IMR-90 (cell line): ENCODE results near the gene PRKAG1. TPM values are rescaled to one million over a fixed set of nuclear protein-coding genes. Genes with fewer than 3 reads are reported as not detected.
A peak's percentile ranks its signal among the peaks of the same experiment; 100 is the strongest.

Source experiments
- ATAC-seq: fragments of 200-7000 bp; cut with Tn5 transposase; 2 replicates; pipeline ENCODE4 v1.9.1; 2020; ENCODE audit warnings: low read depth, mild to moderate bottlenecking, moderate library complexity
- BruUV-seq: library from RNA; stranded (reverse); fragments of 400-500 nt; replicated peaks from 2 replicates; lab custom pipeline; 2021; lab: Mats Ljungman, UMichigan
- CTCF ChIA-PET: fragments of 300-600 bp; formaldehyde crosslinking; extraction: SDS; loops from one replicate; lab custom pipeline; 2021; ENCODE audit warnings: antibody characterized with exemption; lab: Yijun Ruan, JAX
- POLR2A ChIA-PET: fragments of 300-600 bp; sonication (Branson Sonifier 250); formaldehyde crosslinking; loops from one replicate; lab custom pipeline; 2022; ENCODE audit warnings: antibody characterized with exemption; ENCODE audit not compliant: unreplicated experiment; lab: Charles Lee
- DNase-seq: peaks from one replicate; pipeline ENCODE4 v3.0.0; 2013
- H2AFZ ChIP-seq: replicated peaks from 2 replicates; pipeline ENCODE3; 2013; ENCODE audit warnings: low read length, mild to moderate bottlenecking; ENCODE audit not compliant: poor library complexity
- H2AK5ac ChIP-seq: 2 replicates; pipeline ENCODE4 v1.6.1; 2013; ENCODE audit warnings: low read depth, low read length, inconsistent platforms
- H2AK9ac ChIP-seq: replicated peaks from 2 replicates; pipeline ENCODE3; 2013; ENCODE audit warnings: mild to moderate bottlenecking, low read depth, low read length, moderate library complexity; ENCODE audit not compliant: poor library complexity
- H2BK120ac ChIP-seq: 2 replicates; pipeline ENCODE4 v1.6.1; 2013; ENCODE audit warnings: low read depth, low read length, inconsistent platforms
- H2BK15ac ChIP-seq: 3 replicates; pipeline ENCODE4 v1.6.1; 2013; ENCODE audit warnings: low read depth, low read length, inconsistent platforms
- H2BK20ac ChIP-seq: 2 replicates; pipeline ENCODE4 v1.6.1; 2013; ENCODE audit warnings: low read depth, mild to moderate bottlenecking, inconsistent platforms, low read length, moderate library complexity
- H2BK5ac ChIP-seq: 2 replicates; pipeline ENCODE4 v1.6.1; 2013; ENCODE audit warnings: mild to moderate bottlenecking, low read depth, low read length, inconsistent platforms; ENCODE audit not compliant: poor library complexity, severe bottlenecking
- H3K14ac ChIP-seq: replicated peaks from 2 replicates; pipeline ENCODE4 v1.6.1; 2013; ENCODE audit warnings: low read depth, low read length, inconsistent platforms
- H3K18ac ChIP-seq: 2 replicates; pipeline ENCODE4 v1.6.1; 2013; ENCODE audit warnings: low read depth, low read length, control low read depth
- H3K23ac ChIP-seq: 2 replicates; pipeline ENCODE4 v1.6.1; 2013; ENCODE audit warnings: low read depth, low read length, inconsistent platforms
- H3K27ac ChIP-seq: 2 replicates; pipeline ENCODE4 v1.5.1; 2013; ENCODE audit warnings: mild to moderate bottlenecking, control low read depth, low read length; ENCODE audit not compliant: insufficient read depth
- H3K27me3 ChIP-seq: 2 replicates; pipeline ENCODE4 v1.6.1; 2013; ENCODE audit warnings: low read length; ENCODE audit not compliant: control insufficient read depth, insufficient read depth
- H3K36me3 ChIP-seq: 2 replicates; pipeline ENCODE4 v1.6.1; 2013; ENCODE audit warnings: low read length, mixed read lengths; ENCODE audit not compliant: control insufficient read depth, insufficient read depth
- H3K4ac ChIP-seq: 2 replicates; pipeline ENCODE4 v1.6.1; 2013; ENCODE audit warnings: low read depth, low read length, inconsistent platforms
- H3K4me1 ChIP-seq: 2 replicates; pipeline ENCODE4 v1.6.1; 2013; ENCODE audit warnings: low read length, mixed read lengths; ENCODE audit not compliant: control insufficient read depth, insufficient read depth
- H3K4me2 ChIP-seq: 2 replicates; pipeline ENCODE4 v1.6.1; 2013; ENCODE audit warnings: low read depth, mild to moderate bottlenecking, control low read depth, low read length, moderate library complexity
- H3K4me3 ChIP-seq: 2 replicates; pipeline ENCODE4 v1.5.1; 2013; ENCODE audit warnings: low read depth, mild to moderate bottlenecking, control low read depth, low read length, moderate library complexity; ENCODE audit not compliant: insufficient read depth
- H3K56ac ChIP-seq: 2 replicates; pipeline ENCODE4 v1.6.1; 2013; ENCODE audit warnings: low read length, inconsistent platforms; ENCODE audit not compliant: insufficient read depth; ENCODE audit errors: extremely low read depth
- H3K79me1 ChIP-seq, 2 experiments: 2 replicates each; pipeline ENCODE4 v1.6.1; 2013; ENCODE audit warnings: low read length in 2 of 2, inconsistent platforms in 1 of 2, low read depth in 1 of 2
- H3K9ac ChIP-seq: 2 replicates; pipeline ENCODE4 v1.6.1; 2013; ENCODE audit warnings: low read depth, low read length, control low read depth
- H3K9me1 ChIP-seq: 2 replicates; pipeline ENCODE4 v1.6.1; 2013; ENCODE audit warnings: low read length, inconsistent platforms; ENCODE audit not compliant: insufficient read depth
- H3K9me3 ChIP-seq: 2 replicates; pipeline ENCODE4 v1.6.1; 2013; ENCODE audit warnings: low read length; ENCODE audit not compliant: control insufficient read depth, insufficient read depth
- H4K20me1 ChIP-seq: 2 replicates; pipeline ENCODE4 v1.6.1; 2013; ENCODE audit warnings: low read length, inconsistent platforms; ENCODE audit not compliant: insufficient read depth
- H4K5ac ChIP-seq: 2 replicates; pipeline ENCODE4 v1.6.1; 2013; ENCODE audit warnings: mild to moderate bottlenecking, low read depth, low read length, control low read depth
- H4K8ac ChIP-seq, 2 experiments: 2 replicates each; pipeline ENCODE4 v1.6.1; 2013; ENCODE audit warnings: low read depth in 2 of 2, low read length in 2 of 2, control low read depth in 1 of 2, inconsistent platforms in 1 of 2
- H4K91ac ChIP-seq: 2 replicates; pipeline ENCODE4 v1.6.1; 2013; ENCODE audit warnings: low read depth, low read length, inconsistent platforms; ENCODE audit not compliant: insufficient read depth
- BHLHE40 ChIP-seq: fragments of 150-350 bp; IDR thresholded peaks from 2 replicates; pipeline ENCODE4 v1.6.1; 2016; ENCODE audit warnings: mild to moderate bottlenecking, low read depth, low read length
- CEBPB ChIP-seq: IDR thresholded peaks from 2 replicates; pipeline ENCODE4 v1.6.1; 2012; ENCODE audit warnings: low read depth, low read length, improper control_type of control experiment
- CHD1 ChIP-seq: IDR thresholded peaks from 2 replicates; pipeline ENCODE4 v1.6.1; 2012; ENCODE audit warnings: low read depth, low read length, improper control_type of control experiment
- CTCF ChIP-seq: conservative IDR thresholded peaks from 2 replicates; pipeline ENCODE4 v1.5.1; 2012; ENCODE audit warnings: mild to moderate bottlenecking, low read depth, low read length, improper control_type of control experiment
- ELK1 ChIP-seq: fragments of 150-350 bp; IDR thresholded peaks from 2 replicates; pipeline ENCODE4 v1.6.1; 2016; ENCODE audit warnings: low read depth, mild to moderate bottlenecking, low read length, moderate library complexity, borderline replicate concordance
- FOS ChIP-seq: fragments of 150-350 bp; IDR thresholded peaks from 2 replicates; pipeline ENCODE4 v1.6.1; 2016; ENCODE audit warnings: low read depth, low read length
- MAFK ChIP-seq: IDR thresholded peaks from 2 replicates; pipeline ENCODE4 v1.6.1; 2012; ENCODE audit warnings: low read depth, low read length, improper control_type of control experiment
- MAZ ChIP-seq: IDR thresholded peaks from 2 replicates; pipeline ENCODE4 v1.6.1; 2012; ENCODE audit warnings: low read depth, mild to moderate bottlenecking, low read length, improper control_type of control experiment, moderate library complexity, borderline replicate concordance
- MXI1 ChIP-seq: IDR thresholded peaks from 2 replicates; pipeline ENCODE4 v1.6.1; 2012; ENCODE audit warnings: low read depth, mild to moderate bottlenecking, low read length, moderate library complexity, borderline replicate concordance
- NFE2L2 ChIP-seq: fragments of 150-350 bp; IDR thresholded peaks from 2 replicates; pipeline ENCODE4 v1.6.1; 2016; ENCODE audit warnings: low read depth, mild to moderate bottlenecking, low read length
- POLR2A ChIP-seq: IDR thresholded peaks from 2 replicates; pipeline ENCODE4 v1.6.1; 2012; ENCODE audit warnings: mild to moderate bottlenecking, low read depth, low read length
- RAD21 ChIP-seq: IDR thresholded peaks from 2 replicates; pipeline ENCODE4 v1.6.1; 2012; ENCODE audit warnings: low read length, improper control_type of control experiment
- RCOR1 ChIP-seq: IDR thresholded peaks from 2 replicates; pipeline ENCODE4 v1.6.1; 2012; ENCODE audit warnings: mild to moderate bottlenecking, low read length, improper control_type of control experiment; ENCODE audit not compliant: insufficient replicate concordance
- RFX5 ChIP-seq: IDR thresholded peaks from 2 replicates; pipeline ENCODE4 v1.8.0; 2012; ENCODE audit warnings: low read depth, mild to moderate bottlenecking, low read length, moderate library complexity
- SMC3 ChIP-seq: fragments of 150-350 bp; IDR thresholded peaks from 2 replicates; pipeline ENCODE4 v1.6.1; 2016; ENCODE audit warnings: low read depth, mild to moderate bottlenecking, antibody characterized with exemption, low read length, moderate library complexity
- WGBS, 2 experiments: methylation state at CpG; one replicate each; pipeline versions ENCODE4 v1.1.5 to v1.1.7; 2013; ENCODE audit warnings: missing lambda C conversion rate in 2 of 2; ENCODE audit not compliant: insufficient read length in 1 of 2; ENCODE audit errors: extremely low coverage in 2 of 2; 5-methylcytosine and 5-hydroxymethylcytosine counted together
- dilution Hi-C: fragments of 300-500 bp; cut with HindIII; formaldehyde crosslinking; loops from one replicate; pipeline ENCODE4 v1.14.3; 2018; ENCODE audit warnings: low sequenced_read_pairs; ENCODE audit not compliant: unreplicated experiment
- in situ Hi-C: fragments of 300-500 bp; cut with MboI; formaldehyde crosslinking; loops from 3 replicates; pipeline ENCODE4 v1.14.3; 2019; ENCODE audit warnings: low sequenced_read_pairs, inconsistent platforms, mixed read lengths
- intact Hi-C: fragments of 100-400 bp; cut with micrococcal nuclease; formaldehyde crosslinking; loops from 2 replicates; pipeline ENCODE4 v1.10.0; 2022
- polyA plus RNA-seq, 3 experiments: library from polyadenylated mRNA; depleted of rRNA; stranded (reverse); fragments of >200 nt; gene quantifications; 2 replicates each; pipeline ENCODE4 v1.2.3, GENCODE V29; 2012; ENCODE audit warnings: low replicate concordance in 1 of 3
- total RNA-seq: library from RNA; depleted of rRNA; stranded (reverse); fragments of >200 nt; gene quantifications from 2 replicates; pipeline ENCODE4 v1.2.3, GENCODE V29; 2012
- TF ChIP-seq, protein P1 (sequence below): fragments of 150-350 bp; IDR thresholded peaks from 2 replicates; pipeline ENCODE4 v1.6.1; 2017; ENCODE audit warnings: mild to moderate bottlenecking, antibody characterized with exemption, low read length, low read depth

The PRKAG1 gene
- total and polyA plus RNA-seq, 2 of the 4 experiments (the other 2 are of a cell fraction), result 81.1 to 106 TPM

DNA sequence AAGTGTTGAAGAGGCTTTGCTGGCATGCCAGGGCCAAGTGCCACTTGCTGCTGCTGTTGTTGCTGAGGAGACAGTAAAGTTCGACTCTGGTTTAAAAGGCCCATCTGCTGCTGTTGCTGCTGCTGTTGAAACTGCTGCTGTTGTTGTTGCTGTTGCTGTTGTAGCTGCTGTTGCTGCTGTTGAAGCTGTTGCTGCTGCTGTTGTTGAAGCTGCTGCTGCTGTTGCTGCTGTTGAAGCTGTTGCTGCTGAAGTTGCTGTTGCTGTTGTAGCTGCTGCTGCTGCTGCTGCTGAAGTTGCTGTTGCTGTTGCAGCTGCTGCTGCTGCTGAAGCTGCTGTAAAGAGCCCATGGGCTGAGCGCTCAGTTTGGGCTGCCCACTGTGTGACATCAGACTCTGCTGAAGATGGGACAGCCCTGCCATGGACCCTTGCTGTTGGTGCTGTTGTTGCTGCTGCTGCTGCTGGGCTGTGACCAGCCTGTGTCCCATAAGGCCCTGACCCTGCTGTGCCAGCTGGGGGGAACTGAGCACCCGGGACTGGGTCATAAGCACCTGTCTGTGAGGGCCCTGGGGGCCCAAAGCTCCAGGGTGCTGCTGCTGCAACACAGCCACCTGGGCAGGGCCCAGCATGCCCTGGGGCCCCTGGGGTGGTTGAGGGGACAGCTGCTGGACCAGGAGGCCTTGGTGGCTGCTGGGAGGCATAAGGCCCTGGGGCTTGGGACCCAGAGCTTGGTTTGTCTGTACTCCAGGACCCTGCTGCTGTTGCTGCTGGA, 14.3 kb upstream of the PRKAG1 start:
- Histone ChIP-seq H2AK5ac (no peak overlapping the region), H2AK9ac (peak overlapping the region; percentile 53), H2BK120ac (no peak overlapping the region), H4K91ac (no peak overlapping the region), H3K4me1 (no peaks in the 10 kb centered on the region), H3K23ac (no peak overlapping the region), H3K14ac (no peak overlapping the region), H3K4ac (no peak overlapping the region), H3K79me1 (peaks cover 25 to 67% of the 10 kb centered on the region in 2 experiments), H4K8ac (no peak overlapping the region), H3K9me1 (no peaks in the 10 kb centered on the region), H2BK5ac (no peak overlapping the region), H3K18ac (no peak overlapping the region), H3K4me3 (no peak overlapping the region), H2BK20ac (no peak overlapping the region), H2BK15ac (no peak overlapping the region), H3K4me2 (no peak overlapping the region), H4K5ac (no peak overlapping the region), H3K56ac (no peak overlapping the region), H3K9me3 (no peaks in the 10 kb centered on the region), H3K36me3 (peaks cover 85% of the 10 kb centered on the region), H2AFZ (no peak overlapping the region), H3K27ac (no peak overlapping the region), H4K20me1 (peaks cover 18% of the 10 kb centered on the region), H3K27me3 (no peaks in the 10 kb centered on the region), H3K9ac (no peak overlapping the region)
- ChIA-PET POLR2A (no interaction called here), CTCF (no interaction called here)
- intact Hi-C loops (no loop called here), dilution Hi-C loops (no loop called here), in situ Hi-C loops (no loop called here)
- ATAC-seq (no peak), DNase-seq (no peak)
- no TSS peak for BruUV-seq
- no peak for TF ChIP-seq POLR2A
- TF ChIP-seq BHLHE40, result no peak
- no peak for TF ChIP-seq RAD21
- TF ChIP-seq MXI1, result no peak
- TF ChIP-seq SMC3, result no peak
- TF ChIP-seq CHD1, result no peak
- no peak for TF ChIP-seq MAFK
- no peak for TF ChIP-seq FOS
- TF ChIP-seq, protein P1, sequence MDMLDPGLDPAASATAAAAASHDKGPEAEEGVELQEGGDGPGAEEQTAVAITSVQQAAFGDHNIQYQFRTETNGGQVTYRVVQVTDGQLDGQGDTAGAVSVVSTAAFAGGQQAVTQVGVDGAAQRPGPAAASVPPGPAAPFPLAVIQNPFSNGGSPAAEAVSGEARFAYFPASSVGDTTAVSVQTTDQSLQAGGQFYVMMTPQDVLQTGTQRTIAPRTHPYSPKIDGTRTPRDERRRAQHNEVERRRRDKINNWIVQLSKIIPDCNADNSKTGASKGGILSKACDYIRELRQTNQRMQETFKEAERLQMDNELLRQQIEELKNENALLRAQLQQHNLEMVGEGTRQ, result no peak
- no peak for TF ChIP-seq NFE2L2
- no peak for TF ChIP-seq CEBPB
- TF ChIP-seq RFX5, result no peak
- TF ChIP-seq MAZ, result no peak
- TF ChIP-seq ELK1, result no peak
- no peak for TF ChIP-seq RCOR1
- no peak for TF ChIP-seq CTCF
- 100% methylated on average over 1 of the region's 3 CpGs; no CpG with 5 or more reads in 1 of the 2 experiments for WGBS, 2 experiments
